ENCODE results near the gene UBE2N.
A peak's percentile ranks its signal among the peaks of the same experiment; 100 is the strongest.

The UBE2N gene

GRCh38 chr12:93373961-93374656 lies 67.6 kb downstream of the UBE2N start:
- H3K4me1 ChIP-seq (ENCODE audit: insufficient read depth, low read length), result peaks cover 34% of the 10 kb centered on the region
- H3K4me3 ChIP-seq (ENCODE audit: low read length), result no peak overlapping the region
- H3K36me3 ChIP-seq (ENCODE audit: insufficient read depth, low read depth, low read length), result no peaks in the 10 kb centered on the region
- H3K9me3 ChIP-seq (ENCODE audit: insufficient read depth, low read depth, low read length), result no peaks in the 10 kb centered on the region
- H3K27me3 ChIP-seq (ENCODE audit: insufficient read depth, low read length), result no peaks in the 10 kb centered on the region
- H3K9ac ChIP-seq (ENCODE audit: low read depth, low read length), result no peak overlapping the region; the same call in 1 of the 2 replicates
- H3K27ac ChIP-seq (ENCODE audit: low read length), result no peak overlapping the region

GRCh38 chr12:93370947-93371346 lies 70.8 kb downstream of the UBE2N start:
- Histone ChIP-seq H3K27ac (ENCODE audit: low read length) (no peak overlapping the region), H3K27me3 (ENCODE audit: insufficient read depth, low read length) (no peaks in the 10 kb centered on the region), H3K4me3 (ENCODE audit: low read length) (0 out of 2 replicates have a peak overlapping the region, but pooled peaks have one; percentile 13), H3K9ac (ENCODE audit: low read depth, low read length) (no peak overlapping the region), H3K9me3 (ENCODE audit: insufficient read depth, low read depth, low read length) (no peaks in the 10 kb centered on the region), H3K4me1 (ENCODE audit: insufficient read depth, low read length) (peaks cover 22% of the 10 kb centered on the region), H3K36me3 (ENCODE audit: insufficient read depth, low read depth, low read length) (no peaks in the 10 kb centered on the region)

GRCh38 chr12:93369505-93369904 lies 72.2 kb downstream of the UBE2N start:
- Histone ChIP-seq H3K4me3 (ENCODE audit: low read length) (peak overlapping the region; percentile 29; the same call in 1 of the 2 replicates), H3K9ac (ENCODE audit: low read depth, low read length) (no peak overlapping the region), H3K27ac (ENCODE audit: low read length) (no peak overlapping the region), H3K9me3 (ENCODE audit: insufficient read depth, low read depth, low read length) (no peaks in the 10 kb centered on the region), H3K4me1 (ENCODE audit: insufficient read depth, low read length) (peaks cover 22% of the 10 kb centered on the region), H3K36me3 (ENCODE audit: insufficient read depth, low read depth, low read length) (no peaks in the 10 kb centered on the region), H3K27me3 (ENCODE audit: insufficient read depth, low read length) (no peaks in the 10 kb centered on the region)

GRCh38 chr12:93368766-93369165 lies 73.0 kb downstream of the UBE2N start:
- peak overlapping the region; percentile 29; the same call in 1 of the 2 replicates for H3K4me3 ChIP-seq (ENCODE audit: low read length)
- no peak overlapping the region for H3K9ac ChIP-seq (ENCODE audit: low read depth, low read length)
- peaks cover 16% of the 10 kb centered on the region for H3K4me1 ChIP-seq (ENCODE audit: insufficient read depth, low read length)
- no peaks in the 10 kb centered on the region for H3K36me3 ChIP-seq (ENCODE audit: insufficient read depth, low read depth, low read length)
- no peaks in the 10 kb centered on the region for H3K9me3 ChIP-seq (ENCODE audit: insufficient read depth, low read depth, low read length)
- no peaks in the 10 kb centered on the region for H3K27me3 ChIP-seq (ENCODE audit: insufficient read depth, low read length)
- H3K27ac ChIP-seq (ENCODE audit: low read length), result no peak overlapping the region

GRCh38 chr12:93366422-93366821 lies 75.3 kb downstream of the UBE2N start:
- H3K36me3 ChIP-seq (ENCODE audit: insufficient read depth, low read depth, low read length), result no peaks in the 10 kb centered on the region
- H3K4me1 ChIP-seq (ENCODE audit: insufficient read depth, low read length), result peaks cover 8% of the 10 kb centered on the region
- no peak overlapping the region for H3K9ac ChIP-seq (ENCODE audit: low read depth, low read length)
- no peaks in the 10 kb centered on the region for H3K9me3 ChIP-seq (ENCODE audit: insufficient read depth, low read depth, low read length)
- no peak overlapping the region for H3K27ac ChIP-seq (ENCODE audit: low read length)
- no peaks in the 10 kb centered on the region for H3K27me3 ChIP-seq (ENCODE audit: insufficient read depth, low read length)
- H3K4me3 ChIP-seq (ENCODE audit: low read length), result no peak overlapping the region

GRCh38 chr12:93365616-93366405 lies 75.9 kb downstream of the UBE2N start:
- no peak overlapping the region for H3K9ac ChIP-seq (ENCODE audit: low read depth, low read length)
- no peak overlapping the region for H3K27ac ChIP-seq (ENCODE audit: low read length)
- H3K27me3 ChIP-seq (ENCODE audit: insufficient read depth, low read length), result no peaks in the 10 kb centered on the region
- no peak overlapping the region for H3K4me3 ChIP-seq (ENCODE audit: low read length)
- H3K9me3 ChIP-seq (ENCODE audit: insufficient read depth, low read depth, low read length), result no peaks in the 10 kb centered on the region
- H3K4me1 ChIP-seq (ENCODE audit: insufficient read depth, low read length), result peaks cover 8% of the 10 kb centered on the region
- H3K36me3 ChIP-seq (ENCODE audit: insufficient read depth, low read depth, low read length), result no peaks in the 10 kb centered on the region

GRCh38 chr12:93363841-93364297 lies 77.9 kb downstream of the UBE2N start:
- no peaks in the 10 kb centered on the region for H3K9me3 ChIP-seq (ENCODE audit: insufficient read depth, low read depth, low read length)
- H3K27me3 ChIP-seq (ENCODE audit: insufficient read depth, low read length), result no peaks in the 10 kb centered on the region
- H3K27ac ChIP-seq (ENCODE audit: low read length), result no peak overlapping the region
- H3K4me3 ChIP-seq (ENCODE audit: low read length), result no peak overlapping the region
- H3K36me3 ChIP-seq (ENCODE audit: insufficient read depth, low read depth, low read length), result no peaks in the 10 kb centered on the region
- H3K4me1 ChIP-seq (ENCODE audit: insufficient read depth, low read length), result no peaks in the 10 kb centered on the region
- no peak overlapping the region for H3K9ac ChIP-seq (ENCODE audit: low read depth, low read length)

- H3K4me3 ChIP-seq (ENCODE audit: low read length), result no peak overlapping the region
- H3K9ac ChIP-seq (ENCODE audit: low read depth, low read length), result no peak overlapping the region
- H3K4me1 ChIP-seq (ENCODE audit: insufficient read depth, low read length), result no peaks in the 10 kb centered on the region
- H3K9me3 ChIP-seq (ENCODE audit: insufficient read depth, low read depth, low read length), result no peaks in the 10 kb centered on the region
- H3K36me3 ChIP-seq (ENCODE audit: insufficient read depth, low read depth, low read length), result no peaks in the 10 kb centered on the region
- no peaks in the 10 kb centered on the region for H3K27me3 ChIP-seq (ENCODE audit: insufficient read depth, low read length)
- H3K27ac ChIP-seq (ENCODE audit: low read length), result no peak overlapping the region
These were observed 80.4 kb downstream of the UBE2N start for GRCh38 chr12:93361151-93361919.

GRCh38 chr12:93360688-93361087 lies 81.1 kb downstream of the UBE2N start:
- Histone ChIP-seq H3K9me3 (ENCODE audit: insufficient read depth, low read depth, low read length) (no peaks in the 10 kb centered on the region), H3K4me3 (ENCODE audit: low read length) (no peak overlapping the region), H3K9ac (ENCODE audit: low read depth, low read length) (no peak overlapping the region), H3K27ac (ENCODE audit: low read length) (no peak overlapping the region), H3K4me1 (ENCODE audit: insufficient read depth, low read length) (no peaks in the 10 kb centered on the region), H3K27me3 (ENCODE audit: insufficient read depth, low read length) (no peaks in the 10 kb centered on the region), H3K36me3 (ENCODE audit: insufficient read depth, low read depth, low read length) (no peaks in the 10 kb centered on the region)

GRCh38 chr12:93358821-93359220 lies 82.9 kb downstream of the UBE2N start:
- H3K27me3 ChIP-seq (ENCODE audit: insufficient read depth, low read length), result no peaks in the 10 kb centered on the region
- no peaks in the 10 kb centered on the region for H3K4me1 ChIP-seq (ENCODE audit: insufficient read depth, low read length)
- no peak overlapping the region for H3K27ac ChIP-seq (ENCODE audit: low read length)
- no peaks in the 10 kb centered on the region for H3K36me3 ChIP-seq (ENCODE audit: insufficient read depth, low read depth, low read length)
- no peaks in the 10 kb centered on the region for H3K9me3 ChIP-seq (ENCODE audit: insufficient read depth, low read depth, low read length)
- no peak overlapping the region for H3K4me3 ChIP-seq (ENCODE audit: low read length)
- H3K9ac ChIP-seq (ENCODE audit: low read depth, low read length), result no peak overlapping the region

GRCh38 chr12:93358058-93358457 lies 83.7 kb downstream of the UBE2N start:
- no peak overlapping the region for H3K9ac ChIP-seq (ENCODE audit: low read depth, low read length)
- no peak overlapping the region for H3K27ac ChIP-seq (ENCODE audit: low read length)
- no peaks in the 10 kb centered on the region for H3K27me3 ChIP-seq (ENCODE audit: insufficient read depth, low read length)
- H3K9me3 ChIP-seq (ENCODE audit: insufficient read depth, low read depth, low read length), result no peaks in the 10 kb centered on the region
- no peaks in the 10 kb centered on the region for H3K36me3 ChIP-seq (ENCODE audit: insufficient read depth, low read depth, low read length)
- H3K4me1 ChIP-seq (ENCODE audit: insufficient read depth, low read length), result no peaks in the 10 kb centered on the region
- H3K4me3 ChIP-seq (ENCODE audit: low read length), result no peak overlapping the region
